DOHH2 (cell line): ENCODE data around the gene RBM20.
A peak's percentile ranks its signal among the peaks of the same experiment; 100 is the strongest.

ENCODE experiments used
- H3F3A ChIP-seq: fragments of 200-600 bp; sonication (generic), shearing (Covaris generic); 2 replicates; pipeline ENCODE4 v1.6.0; 2016; ENCODE audit warnings: antibody characterized with exemption, mild to moderate bottlenecking; ENCODE audit not compliant: control insufficient read depth, insufficient read depth
- H3K27ac ChIP-seq: fragments of 200-600 bp; sonication (generic); 2 replicates; pipeline ENCODE4 v1.5.1; 2014; ENCODE audit warnings: low read depth, mild to moderate bottlenecking, low read length, moderate library complexity
- H3K27me3 ChIP-seq: fragments of 200-600 bp; sonication (generic); 2 replicates; pipeline ENCODE4 v1.6.1; 2014; ENCODE audit warnings: mild to moderate bottlenecking, low read length, mixed read lengths; ENCODE audit not compliant: control insufficient read depth
- H3K36me3 ChIP-seq: fragments of 200-600 bp; sonication (generic); 2 replicates; pipeline ENCODE4 v1.6.1; 2014; ENCODE audit warnings: mild to moderate bottlenecking, low read length, moderate library complexity, mixed read lengths; ENCODE audit not compliant: control insufficient read depth
- H3K4me1 ChIP-seq: fragments of 200-600 bp; sonication (generic); 2 replicates; pipeline ENCODE4 v1.6.1; 2014; ENCODE audit warnings: mild to moderate bottlenecking, low read length, mixed read lengths; ENCODE audit not compliant: control insufficient read depth
- H3K4me2 ChIP-seq: fragments of 200-600 bp; sonication (generic); 2 replicates; pipeline ENCODE4 v1.6.0; 2014; ENCODE audit warnings: mild to moderate bottlenecking, low read length, moderate library complexity
- H3K4me3 ChIP-seq: fragments of 200-600 bp; sonication (generic); 2 replicates; pipeline ENCODE4 v1.5.1; 2014; ENCODE audit warnings: mild to moderate bottlenecking, low read length, mixed read lengths
- H3K79me2 ChIP-seq: fragments of 200-600 bp; sonication (generic); 2 replicates; pipeline ENCODE4 v1.6.1; 2014; ENCODE audit warnings: mild to moderate bottlenecking, low read length, mixed read lengths; ENCODE audit not compliant: control insufficient read depth
- H3K9me2 ChIP-seq: fragments of 200-600 bp; sonication (generic); replicated peaks from 2 replicates; pipeline ENCODE4 v1.6.1; 2014; ENCODE audit warnings: mild to moderate bottlenecking, low read length, mixed read lengths; ENCODE audit not compliant: control insufficient read depth
- H3K9me3 ChIP-seq: fragments of 200-600 bp; sonication (generic); 2 replicates; pipeline ENCODE4 v1.6.1; 2014; ENCODE audit warnings: antibody characterized with exemption, low read length, mixed read lengths; ENCODE audit not compliant: control insufficient read depth, insufficient read depth
- H4K20me1 ChIP-seq: fragments of 200-600 bp; sonication (generic); 2 replicates; pipeline ENCODE4 v1.6.0; 2014; ENCODE audit warnings: low read depth, mild to moderate bottlenecking, antibody characterized with exemption, low read length, moderate library complexity; ENCODE audit not compliant: control insufficient read depth, insufficient read depth
- EZH2phosphoT487 ChIP-seq: fragments of 200-600 bp; sonication (generic); IDR thresholded peaks from 2 replicates; pipeline ENCODE4 v1.6.1; 2017; ENCODE audit warnings: borderline replicate concordance, mild to moderate bottlenecking, antibody characterized with exemption, low read length, moderate library complexity, mixed read lengths
- TF ChIP-seq, protein P1 (sequence below): fragments of 200-600 bp; sonication (generic); IDR thresholded peaks from one replicate; pipeline ENCODE4 v1.5.1; 2014; ENCODE audit warnings: antibody characterized with exemption, mild to moderate bottlenecking, low read depth, low read length; ENCODE audit not compliant: poor library complexity, severe bottlenecking

Gene RBM20

DNA sequence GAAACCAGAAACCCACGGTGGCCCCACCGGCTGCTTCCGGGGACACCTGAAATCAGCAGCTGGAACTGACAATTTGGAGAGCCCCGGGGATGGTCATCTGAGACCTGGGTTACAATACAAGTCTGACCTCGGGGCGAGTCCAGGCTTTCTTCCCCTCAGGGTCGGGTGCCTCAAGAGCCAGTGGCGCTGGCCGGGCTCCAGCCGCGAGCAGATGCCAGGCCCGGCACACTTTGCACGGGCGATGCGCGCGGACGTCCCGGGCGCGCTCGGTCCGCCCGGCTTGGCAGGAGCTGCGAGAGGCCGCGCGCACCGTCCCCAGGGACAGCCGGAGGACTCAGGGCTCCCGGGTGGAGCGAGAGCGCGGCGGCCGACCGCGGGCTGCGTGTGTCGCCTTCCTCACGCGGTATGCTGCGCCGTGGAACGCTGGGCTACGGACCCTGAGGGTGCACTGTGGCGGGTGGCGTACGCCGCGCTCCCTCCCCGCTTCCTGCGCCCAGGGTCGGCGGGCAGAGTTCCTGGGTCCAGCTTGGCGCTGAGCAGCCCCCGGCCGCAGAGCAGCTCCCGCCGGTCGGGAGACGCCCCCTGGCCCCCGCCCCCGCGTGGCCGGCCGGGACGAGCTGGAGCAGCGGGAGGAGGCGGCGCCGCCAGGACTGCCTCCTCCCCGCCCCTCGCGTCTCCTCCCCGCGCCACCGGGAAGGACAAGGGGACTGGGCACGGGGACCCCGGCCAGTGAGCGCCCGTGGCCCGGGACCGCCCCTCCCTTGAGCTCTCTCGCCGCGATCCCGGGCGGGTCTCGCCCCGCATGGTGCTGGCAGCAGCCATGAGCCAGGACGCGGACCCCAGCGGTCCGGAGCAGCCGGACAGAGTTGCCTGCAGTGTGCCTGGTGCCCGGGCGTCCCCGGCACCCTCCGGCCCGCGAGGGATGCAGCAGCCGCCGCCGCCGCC is at the start of gene RBM20:
TSS of gene RBM20 (plus strand) at position 684 of the 945 bp plus-strand sequence. CDS start at position 803, 119 bp downstream.
- peak within 1 kb of the TSS; percentile 66 for H3K4me2 ChIP-seq
- no peaks in the 10 kb centered on the region for H3K9me2 ChIP-seq
- H3K36me3 ChIP-seq = no peaks in the 10 kb centered on the region
- H3K27me3 ChIP-seq = peaks cover 63% of the 10 kb centered on the region
- TF ChIP-seq EZH2phosphoT487 = peak; percentile 84
- TF ChIP-seq, protein P1, sequence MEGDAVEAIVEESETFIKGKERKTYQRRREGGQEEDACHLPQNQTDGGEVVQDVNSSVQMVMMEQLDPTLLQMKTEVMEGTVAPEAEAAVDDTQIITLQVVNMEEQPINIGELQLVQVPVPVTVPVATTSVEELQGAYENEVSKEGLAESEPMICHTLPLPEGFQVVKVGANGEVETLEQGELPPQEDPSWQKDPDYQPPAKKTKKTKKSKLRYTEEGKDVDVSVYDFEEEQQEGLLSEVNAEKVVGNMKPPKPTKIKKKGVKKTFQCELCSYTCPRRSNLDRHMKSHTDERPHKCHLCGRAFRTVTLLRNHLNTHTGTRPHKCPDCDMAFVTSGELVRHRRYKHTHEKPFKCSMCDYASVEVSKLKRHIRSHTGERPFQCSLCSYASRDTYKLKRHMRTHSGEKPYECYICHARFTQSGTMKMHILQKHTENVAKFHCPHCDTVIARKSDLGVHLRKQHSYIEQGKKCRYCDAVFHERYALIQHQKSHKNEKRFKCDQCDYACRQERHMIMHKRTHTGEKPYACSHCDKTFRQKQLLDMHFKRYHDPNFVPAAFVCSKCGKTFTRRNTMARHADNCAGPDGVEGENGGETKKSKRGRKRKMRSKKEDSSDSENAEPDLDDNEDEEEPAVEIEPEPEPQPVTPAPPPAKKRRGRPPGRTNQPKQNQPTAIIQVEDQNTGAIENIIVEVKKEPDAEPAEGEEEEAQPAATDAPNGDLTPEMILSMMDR = no peak
- H3F3A ChIP-seq = no peaks in the 10 kb centered on the region
- H3K79me2 ChIP-seq = no peaks in the 10 kb centered on the region
- peak within 1 kb of the TSS; percentile 47 for H3K4me3 ChIP-seq
- H3K9me3 ChIP-seq = no peaks in the 10 kb centered on the region
- H3K27ac ChIP-seq = no peak within 1 kb of the TSS
- peaks cover 18% of the 10 kb centered on the region for H3K4me1 ChIP-seq
- no peaks in the 10 kb centered on the region for H4K20me1 ChIP-seq

DNA sequence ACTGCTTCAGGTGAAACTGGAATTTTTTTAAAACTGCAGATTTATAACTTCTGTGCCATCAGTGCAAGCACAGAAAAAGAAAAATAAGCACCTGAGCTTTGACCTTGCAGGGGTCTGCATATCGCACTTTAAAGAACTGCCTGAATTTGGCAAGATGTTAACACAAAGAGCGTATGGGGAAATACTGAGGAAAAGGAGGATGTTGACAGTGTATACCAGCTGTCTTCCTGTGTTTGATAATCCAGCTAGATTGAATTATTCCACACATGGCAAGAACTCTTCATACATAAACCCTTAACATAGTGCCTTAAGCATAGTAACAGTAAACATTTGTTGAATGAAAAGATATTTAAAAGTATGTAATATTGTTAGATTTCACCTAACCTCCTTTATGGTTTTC is 46.7 kb upstream of the RBM20 start:
- Histone ChIP-seq H3K36me3 (peaks cover 84% of the 10 kb centered on the region), H3K4me2 (no peak overlapping the region), H3K9me2 (no peaks in the 10 kb centered on the region), H3K9me3 (no peaks in the 10 kb centered on the region), H3K4me3 (no peak overlapping the region), H3K79me2 (no peaks in the 10 kb centered on the region), H3K4me1 (peaks cover 3% of the 10 kb centered on the region; the same call in 1 of the 2 replicates), H3K27me3 (no peaks in the 10 kb centered on the region), H3F3A (peaks cover 39% of the 10 kb centered on the region), H4K20me1 (peaks cover 4% of the 10 kb centered on the region; the same call in 1 of the 2 replicates), H3K27ac (no peak overlapping the region)
- TF ChIP-seq, protein P1 = no peak
- no peak for TF ChIP-seq EZH2phosphoT487

DNA sequence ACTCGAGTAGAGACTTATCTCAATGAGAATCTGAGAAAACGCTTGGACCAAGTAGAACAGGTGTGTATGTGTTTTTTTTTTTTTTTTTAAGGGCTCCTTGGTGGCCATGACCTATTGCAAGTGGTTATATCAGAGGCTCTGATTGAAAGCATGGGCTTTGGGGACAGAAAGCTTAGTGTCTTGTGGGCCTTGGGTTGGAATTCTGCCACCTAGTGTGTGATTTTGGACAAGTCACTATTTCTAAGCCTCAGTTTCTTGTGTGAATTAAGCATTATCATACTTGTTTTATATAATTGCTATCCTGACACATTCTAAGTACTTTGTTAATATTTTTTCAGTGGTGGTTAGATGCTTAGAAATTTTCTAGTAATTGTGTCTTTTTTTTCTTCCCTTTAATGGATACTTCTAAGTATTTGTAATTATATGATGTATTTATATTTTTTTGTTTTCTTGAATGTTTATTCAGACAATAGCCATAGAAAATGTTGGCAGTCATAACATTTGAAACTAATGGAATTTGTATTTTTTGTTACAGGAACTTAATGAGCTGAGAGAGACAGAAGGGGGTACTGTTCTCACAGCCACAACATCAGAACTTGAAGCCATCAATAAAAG is 43.5 kb upstream of the RBM20 start:
- Histone ChIP-seq H3K4me3 (no peak overlapping the region), H3K36me3 (peaks cover 87% of the 10 kb centered on the region), H3K79me2 (no peaks in the 10 kb centered on the region), H3K9me3 (no peaks in the 10 kb centered on the region), H4K20me1 (no peaks in the 10 kb centered on the region), H3K9me2 (no peaks in the 10 kb centered on the region), H3K27me3 (no peaks in the 10 kb centered on the region), H3F3A (peaks cover 47% of the 10 kb centered on the region), H3K27ac (no peak overlapping the region), H3K4me1 (no peaks in the 10 kb centered on the region), H3K4me2 (no peak overlapping the region)
- no peak for TF ChIP-seq EZH2phosphoT487
- TF ChIP-seq, protein P1 = peak; percentile 79
